NCI-H2227 (cell line): Measurements from ENCODE around the gene RBKS.
A peak's percentile ranks its signal among the peaks of the same experiment; 100 is the strongest.

Experiments used
- DNase-seq: peaks from one replicate; lab custom pipeline; 2025; ENCODE audit not compliant: unreplicated experiment; lab: John Stamatoyannopoulos, UW

Gene RBKS

GRCh38 chr2:27803046-27803445 is 87.1 kb downstream of the RBKS start:
- DNase-seq: no peak

- no peak for DNase-seq
Observed at GRCh38 chr2:27802547-27802946, 87.6 kb downstream of the RBKS start.

DNA sequence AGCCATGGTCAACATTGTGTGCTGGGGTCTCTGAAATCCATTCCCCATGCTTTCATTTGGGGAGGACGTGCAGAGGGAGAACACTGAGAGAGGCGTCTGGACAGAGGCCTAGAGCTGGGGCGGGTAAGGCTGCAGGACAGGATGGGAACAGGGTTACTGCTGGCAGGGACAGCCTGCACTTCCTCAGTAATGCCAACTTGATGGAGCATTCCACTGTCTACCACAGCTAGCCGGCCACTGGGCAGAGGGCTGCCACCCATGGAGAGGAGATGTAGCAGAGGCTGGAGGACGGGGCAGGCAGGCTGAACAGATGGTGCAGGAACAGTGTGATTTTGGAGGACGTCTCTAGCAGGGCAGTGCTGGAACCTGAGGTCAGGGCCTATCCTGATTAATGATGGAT is 89.3 kb downstream of the RBKS start:
- DNase-seq: no peak

- DNase-seq: no peak
Observed at GRCh38 chr2:27799646-27800010, 90.6 kb downstream of the RBKS start.

GRCh38 chr2:27798948-27799645 is 91.1 kb downstream of the RBKS start:
- no peak for DNase-seq

DNA sequence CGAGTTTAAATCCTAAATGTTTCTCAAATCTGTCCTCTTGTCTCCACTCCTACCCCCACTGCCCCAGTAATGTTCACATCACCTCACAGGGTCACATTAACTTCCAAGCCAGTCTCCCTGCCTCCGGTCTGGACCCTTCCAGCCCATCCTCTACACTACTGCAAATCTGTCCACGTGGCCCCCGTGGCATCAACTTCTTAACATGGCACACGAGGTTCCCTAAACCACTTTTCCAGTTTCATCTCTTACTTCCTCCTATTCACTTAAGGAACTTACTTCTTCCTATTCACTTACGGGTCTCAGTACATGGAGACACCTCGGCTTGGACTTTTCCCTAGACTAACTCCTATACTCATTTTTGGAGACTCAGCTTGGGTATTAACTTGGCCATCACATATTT is 91.7 kb downstream of the RBKS start:
- DNase-seq: no peak

- DNase-seq: no peak
Observed at GRCh38 chr2:27797841-27798240, 92.3 kb downstream of the RBKS start.

GRCh38 chr2:27796791-27797765 is 93.1 kb downstream of the RBKS start:
- DNase-seq: no peak

GRCh38 chr2:27795868-27796277 is 94.3 kb downstream of the RBKS start:
- peak; percentile 54 for DNase-seq

- no peak for DNase-seq
Observed at GRCh38 chr2:27795093-27795834, 94.9 kb downstream of the RBKS start.

GRCh38 chr2:27792759-27793158 is 97.4 kb downstream of the RBKS start:
- no peak for DNase-seq

DNA sequence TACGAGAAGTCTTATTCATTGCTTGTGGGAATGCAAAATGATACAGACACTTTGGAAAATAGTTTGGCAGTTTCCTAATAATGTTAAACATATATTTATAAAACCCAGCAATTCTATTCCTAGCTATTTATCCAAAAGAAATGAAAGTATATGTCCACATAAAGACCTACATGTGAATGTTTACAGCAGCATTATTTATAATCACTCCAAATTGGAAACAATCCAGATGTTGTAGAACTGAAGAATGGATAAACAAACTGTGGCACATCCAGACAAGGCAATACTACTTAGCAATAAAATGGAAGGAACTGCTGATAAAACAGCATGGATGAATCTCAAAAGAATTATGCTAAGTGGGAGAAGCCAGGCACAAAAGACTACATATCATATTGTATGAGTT is 99.4 kb downstream of the RBKS start:
- DNase-seq: no peak

DNA sequence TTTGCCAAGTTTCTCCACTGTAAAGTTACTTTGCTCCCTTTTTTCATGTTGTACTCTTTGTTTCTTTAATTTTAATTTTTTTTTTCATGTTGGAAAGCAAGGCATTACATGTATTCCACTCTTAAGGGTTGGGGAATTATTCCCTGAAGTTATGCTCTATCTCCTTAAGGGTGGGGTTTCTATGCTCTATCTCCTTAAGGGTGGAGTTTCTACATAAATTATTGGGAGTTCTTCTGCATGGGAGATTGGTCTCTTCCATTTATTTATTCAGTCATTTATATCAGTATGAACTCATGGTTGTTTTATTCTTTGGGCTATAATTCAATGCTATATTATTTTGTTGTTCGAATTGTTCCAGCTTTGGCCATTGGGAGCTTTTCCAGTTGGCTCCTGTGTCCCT is 107.5 kb downstream of the RBKS start:
- DNase-seq: no peak

DNA sequence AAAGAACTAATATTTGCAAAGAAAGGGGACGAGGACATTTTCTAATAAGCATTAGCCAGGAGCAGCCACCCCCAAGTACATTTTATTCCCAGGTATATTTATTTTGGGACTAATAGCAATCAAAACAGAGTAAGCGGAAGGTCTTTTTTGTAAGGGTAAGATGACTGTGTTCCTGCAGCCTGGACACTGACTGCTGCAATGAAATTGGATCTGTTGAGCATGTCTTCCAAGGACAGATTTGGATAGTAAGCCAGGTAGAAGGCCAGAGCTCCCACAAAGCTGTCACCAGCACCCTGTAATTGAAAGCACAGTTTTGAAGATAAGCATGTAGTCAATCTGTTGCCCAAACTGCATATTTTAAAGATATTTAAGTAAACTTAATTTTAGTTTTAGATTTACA is 108.7 kb downstream of the RBKS start:
- no peak for DNase-seq

DNA sequence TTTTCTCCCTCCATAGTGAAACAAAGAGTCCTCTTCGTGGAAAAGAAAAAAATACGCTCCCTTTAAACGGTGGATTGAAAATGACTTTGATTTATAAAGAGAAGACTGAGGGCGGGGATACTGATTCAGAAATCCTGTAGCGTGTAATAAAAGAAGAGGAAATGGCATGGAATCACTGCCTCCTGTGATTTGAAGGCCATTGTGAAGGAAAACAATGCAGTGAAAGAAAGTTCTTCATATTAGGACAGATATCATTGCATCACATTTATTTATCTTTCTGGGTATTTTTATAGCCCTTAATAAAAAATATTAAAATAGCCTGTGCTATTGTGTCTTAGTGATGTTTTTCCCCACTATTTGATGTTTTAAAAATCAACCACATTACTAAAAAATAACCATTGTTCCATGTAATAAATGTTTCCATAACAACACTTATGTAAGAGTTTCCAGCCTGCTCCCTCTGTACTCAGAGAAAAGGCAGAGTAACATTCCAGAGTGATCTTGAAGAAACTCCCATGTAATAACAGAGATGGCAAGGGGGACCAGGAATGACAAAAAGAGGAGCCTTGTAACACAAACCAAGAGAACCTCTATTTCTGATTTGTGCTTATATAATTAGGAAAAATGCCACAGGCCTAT is 110.7 kb downstream of the RBKS start:
- DNase-seq: no peak

GRCh38 chr2:27776696-27777095 is 113.5 kb downstream of the RBKS start:
- DNase-seq: no peak

DNA sequence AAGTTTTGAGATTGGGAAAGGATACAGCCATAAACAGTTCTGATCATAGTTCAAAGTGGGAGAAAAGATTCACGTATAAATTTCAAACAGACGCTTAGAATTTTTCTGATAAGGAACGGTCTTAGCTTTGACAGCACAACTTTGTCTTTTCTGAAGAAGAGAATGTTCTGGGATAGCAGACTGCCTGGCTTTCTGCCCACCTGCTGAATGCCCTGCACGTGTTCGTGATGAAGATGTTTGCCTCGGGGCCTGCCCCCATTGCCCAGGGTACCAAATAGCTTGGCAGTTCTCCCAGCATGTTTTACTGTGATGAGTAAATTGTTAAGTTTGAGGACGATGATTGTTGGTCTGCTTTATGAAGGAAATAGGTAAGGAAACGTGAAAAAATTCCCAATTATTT is 114.1 kb downstream of the RBKS start:
- no peak for DNase-seq

DNA sequence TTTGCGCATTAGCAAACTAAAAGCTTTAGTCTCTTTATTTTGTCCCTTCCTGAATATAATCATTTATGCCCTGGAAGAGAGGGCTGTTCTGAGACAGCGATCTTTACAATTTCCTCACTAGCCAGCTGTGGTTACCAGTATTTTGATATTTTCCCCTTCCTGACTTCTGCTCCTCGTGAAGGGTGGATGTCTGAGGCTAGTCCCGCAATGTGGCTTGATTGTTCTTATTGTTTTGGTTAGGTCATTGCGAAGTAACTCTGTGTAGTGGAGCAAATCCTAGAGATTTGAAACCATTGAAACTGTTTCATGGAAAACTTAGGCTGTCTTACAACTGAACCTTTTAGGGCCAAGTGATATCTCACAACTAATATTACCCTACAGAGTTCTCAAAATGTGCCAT is 116.2 kb downstream of the RBKS start:
- no peak for DNase-seq

GRCh38 chr2:27772804-27773203 is 117.4 kb downstream of the RBKS start:
- DNase-seq: no peak

GRCh38 chr2:27771548-27772335 is 118.4 kb downstream of the RBKS start, which contains the start of gene MRPL33:
TSS of gene MRPL33 (plus strand) at chr2:27771719. CDS start at chr2:27771778, 59 bp downstream.
- peak; percentile 96 for DNase-seq
